Fibroblast of villous mesenchyme (primary cell): ENCODE measurements around the gene BORA. TPM values are rescaled to one million over a fixed set of nuclear protein-coding genes. Genes with fewer than 3 reads are reported as not detected.
"Not testable (repeated sequence)": the region's sequence is repeated elsewhere in the genome, so short reads cannot be mapped to it uniquely, and the experiment has no call there.

ENCODE experiments used
- DNase-seq: peaks from one replicate; pipeline ENCODE4 v3.0.0-alpha.2; 2010; ENCODE audit warnings: low read depth
- H3K4me3 ChIP-seq: 2 replicates; pipeline ENCODE4 v1.5.1; 2011; ENCODE audit warnings: low read depth, mild to moderate bottlenecking, low read length
- total RNA-seq: library from RNA; depleted of rRNA; stranded (reverse); fragments of >200 nt; gene quantifications from 2 replicates; pipeline ENCODE4 v1.2.3, GENCODE V29; 2012
- TF ChIP-seq, protein P1 (sequence below): IDR thresholded peaks from 2 replicates; pipeline ENCODE4 v1.5.1; 2012; ENCODE audit warnings: low read depth, mild to moderate bottlenecking, low read length; ENCODE audit not compliant: insufficient read depth

BORA gene
- total RNA-seq, 1 donor, result 13.0 TPM

DNA sequence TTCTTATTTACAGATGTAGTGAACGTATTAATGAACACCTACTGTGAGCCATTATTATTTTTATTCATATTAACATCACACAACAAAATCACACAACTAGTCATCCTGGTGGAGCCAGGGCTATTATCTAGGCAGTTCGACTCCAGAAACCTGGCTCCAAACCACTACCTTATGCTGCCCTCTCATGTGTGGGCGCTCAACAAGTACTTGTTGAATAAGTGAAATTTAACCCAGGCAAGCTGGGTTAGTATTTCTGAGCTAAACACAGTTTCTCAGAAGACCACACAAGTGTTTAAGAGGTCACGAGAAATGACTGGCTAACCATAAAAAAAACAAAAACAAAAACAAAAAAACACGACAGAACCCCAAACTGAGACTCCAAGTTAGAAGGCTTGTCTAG, 33.9 kb upstream of the BORA start:
- H3K4me3 ChIP-seq, result no peak overlapping the region
- TF ChIP-seq, protein P1, sequence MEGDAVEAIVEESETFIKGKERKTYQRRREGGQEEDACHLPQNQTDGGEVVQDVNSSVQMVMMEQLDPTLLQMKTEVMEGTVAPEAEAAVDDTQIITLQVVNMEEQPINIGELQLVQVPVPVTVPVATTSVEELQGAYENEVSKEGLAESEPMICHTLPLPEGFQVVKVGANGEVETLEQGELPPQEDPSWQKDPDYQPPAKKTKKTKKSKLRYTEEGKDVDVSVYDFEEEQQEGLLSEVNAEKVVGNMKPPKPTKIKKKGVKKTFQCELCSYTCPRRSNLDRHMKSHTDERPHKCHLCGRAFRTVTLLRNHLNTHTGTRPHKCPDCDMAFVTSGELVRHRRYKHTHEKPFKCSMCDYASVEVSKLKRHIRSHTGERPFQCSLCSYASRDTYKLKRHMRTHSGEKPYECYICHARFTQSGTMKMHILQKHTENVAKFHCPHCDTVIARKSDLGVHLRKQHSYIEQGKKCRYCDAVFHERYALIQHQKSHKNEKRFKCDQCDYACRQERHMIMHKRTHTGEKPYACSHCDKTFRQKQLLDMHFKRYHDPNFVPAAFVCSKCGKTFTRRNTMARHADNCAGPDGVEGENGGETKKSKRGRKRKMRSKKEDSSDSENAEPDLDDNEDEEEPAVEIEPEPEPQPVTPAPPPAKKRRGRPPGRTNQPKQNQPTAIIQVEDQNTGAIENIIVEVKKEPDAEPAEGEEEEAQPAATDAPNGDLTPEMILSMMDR, result no peak
- no peak for DNase-seq

DNA sequence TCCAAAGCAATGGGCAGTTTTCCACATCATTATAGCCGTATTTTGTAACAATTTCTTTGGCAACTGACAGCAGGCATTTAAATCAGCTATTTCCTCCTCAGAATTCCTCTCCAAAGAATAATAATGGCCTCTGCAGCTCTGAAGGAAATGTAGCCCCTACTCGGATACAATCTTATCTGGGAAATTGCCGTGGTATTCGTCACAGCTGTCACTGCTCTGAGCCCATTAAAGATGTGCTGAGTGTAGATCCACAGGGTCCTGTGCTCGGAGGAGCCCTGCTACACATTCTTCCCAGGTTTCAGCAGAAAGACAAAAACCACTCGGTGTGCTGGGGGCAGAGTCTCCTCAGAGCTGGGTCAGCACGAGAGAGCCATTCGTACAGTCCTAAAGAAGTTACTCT, 33.4 kb upstream of the BORA start:
- DNase-seq, result no peak
- H3K4me3 ChIP-seq, result no peak overlapping the region

DNA sequence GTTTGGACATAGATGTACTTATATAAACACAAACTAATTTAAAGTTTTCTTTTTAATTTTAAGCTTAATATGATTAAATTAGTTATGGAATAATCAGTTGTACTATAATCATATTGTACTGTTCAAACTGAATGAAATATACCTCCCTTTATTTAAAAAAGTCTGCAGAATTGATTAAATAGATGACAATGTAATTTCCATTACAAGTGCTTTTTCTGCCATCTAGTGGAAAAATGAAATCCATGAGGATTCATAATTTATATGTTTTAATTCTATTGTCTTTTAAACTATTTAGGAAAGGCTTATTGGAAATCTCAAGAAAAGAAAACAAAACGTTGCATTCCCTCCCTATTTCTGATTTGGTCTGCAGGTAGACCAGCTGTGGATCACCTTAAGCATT, 31.1 kb upstream of the BORA start:
- H3K4me3 ChIP-seq, result no peak overlapping the region
- peak; percentile 14 for DNase-seq
- TF ChIP-seq, protein P1, result peak; percentile 30

More for the DNA sequence above, 33.4 kb upstream of the BORA start:
- TF ChIP-seq, protein P1, result no peak

GRCh38 chr13:72698164-72698563, 29.6 kb upstream of the BORA start:
- no peak for DNase-seq
- TF ChIP-seq, protein P1, result no peak
- no peak overlapping the region for H3K4me3 ChIP-seq

GRCh38 chr13:72700509-72700908, 27.2 kb upstream of the BORA start:
- TF ChIP-seq, protein P1, result no peak

DNA sequence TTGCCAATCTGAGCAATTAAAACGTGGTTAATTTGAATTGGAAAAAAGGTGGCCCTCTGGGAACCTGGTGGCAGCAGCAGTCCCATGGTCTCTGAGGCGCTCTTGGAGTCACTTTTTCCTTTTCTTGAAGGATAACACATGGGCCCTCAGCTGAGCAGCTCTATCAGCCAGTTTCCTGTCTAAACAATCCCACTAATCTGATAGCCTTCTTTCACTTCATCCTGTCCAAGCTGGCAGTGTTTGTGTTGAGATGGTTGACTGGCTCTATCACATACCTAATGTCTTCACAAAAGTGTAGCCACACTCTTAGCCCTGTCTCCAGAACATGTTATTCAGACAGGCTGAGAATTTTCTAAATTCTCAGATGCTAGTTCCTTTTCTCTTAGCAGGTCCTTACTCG, 10.9 kb upstream of the BORA start:
- TF ChIP-seq, protein P1, result no peak
- no peak overlapping the region for H3K4me3 ChIP-seq
- DNase-seq, result no peak

More at GRCh38 chr13:72700509-72700908, 27.2 kb upstream of the BORA start:
- no peak overlapping the region for H3K4me3 ChIP-seq
- DNase-seq, result no peak

DNA sequence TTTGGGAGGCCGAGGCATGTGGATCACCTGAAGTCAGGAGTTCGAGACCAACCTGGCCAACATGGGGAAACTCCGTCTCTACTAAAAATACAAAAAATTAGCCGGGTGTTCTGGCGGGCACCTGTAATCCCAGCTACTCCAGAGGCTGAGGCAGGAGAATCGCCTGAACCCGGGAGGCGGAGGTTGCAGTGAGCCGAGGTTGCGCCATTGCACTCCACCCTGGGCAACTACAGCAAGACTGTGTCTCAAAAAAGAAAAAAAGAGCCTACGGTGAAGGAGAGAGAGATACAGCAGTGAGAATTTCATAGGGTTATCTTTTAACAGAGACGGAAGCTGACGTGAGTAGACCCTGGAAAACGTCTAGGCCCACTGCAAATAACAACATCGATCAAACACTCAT, 1.5 kb upstream of the BORA start:
- DNase-seq, result not testable (repeated sequence)
- H3K4me3 ChIP-seq, result peak overlapping the region; percentile 80
